ENCODE data around the gene INO80C. TPM values are rescaled to one million over a fixed set of nuclear protein-coding genes. Genes with fewer than 3 reads are reported as not detected.
A peak's percentile ranks its signal among the peaks of the same experiment; 100 is the strongest.

INO80C gene
- total and polyA plus RNA-seq, 5 experiments from 2014 or later, result 18.7 to 29.4 (median 21.1) TPM

GRCh38 chr18:35519148-35519899, 21.6 kb upstream of the INO80C start:
- DNase-seq (no peak), ATAC-seq (no peak)
- no peaks in the 10 kb centered on the region for H3K36me3 Mint-ChIP-seq
- no peak overlapping the region for H3K4me3 Mint-ChIP-seq
- no peaks in the 10 kb centered on the region for H3K9me3 Mint-ChIP-seq
- no peak overlapping the region for H3K27ac Mint-ChIP-seq
- H3K27me3 Mint-ChIP-seq, result peaks cover 1 to 10% (median 3%) of the 10 kb centered on the region in 5 donors
- POLR2A ChIA-PET, result interaction anchor here (0.7 kb wide), 1 partner anchor 389 kb away, joined by 6 read pairs; no protein-coding TSS in a partner anchor
- H3K4me1 Mint-ChIP-seq, result peaks cover 0 to 2% (median 0%) of the 10 kb centered on the region in 4 donors

- no peak overlapping the region for H3K4me3 Mint-ChIP-seq
- DNase-seq, result no peak
- H3K4me1 Mint-ChIP-seq, result no peaks in the 10 kb centered on the region
- H3K9me3 Mint-ChIP-seq, result no peaks in the 10 kb centered on the region
- POLR2A ChIA-PET, result no interaction called here
- H3K36me3 Mint-ChIP-seq, result no peaks in the 10 kb centered on the region
- no peak overlapping the region for H3K27ac Mint-ChIP-seq
- no peaks in the 10 kb centered on the region for H3K27me3 Mint-ChIP-seq
- ATAC-seq, result no peak
These were observed 20.0 kb upstream of the INO80C start for GRCh38 chr18:35517715-35518114.

- Mint-ChIP-seq H3K4me1 (peaks cover 0 to under 1% (median 0%) of the 10 kb centered on the region in 4 donors), H3K9me3 (no peaks in the 10 kb centered on the region), H3K27ac (peak overlapping the region in 1 of 10 donors; percentile 31), H3K36me3 (no peaks in the 10 kb centered on the region), H3K27me3 (no peaks in the 10 kb centered on the region), H3K4me3 (no peak overlapping the region)
- ATAC-seq (no peak), DNase-seq (no peak)
- POLR2A ChIA-PET, result no interaction called here
These were observed 19.0 kb upstream of the INO80C start for GRCh38 chr18:35516789-35517188.

- no peak for ATAC-seq
- DNase-seq, result no peak
- no peak overlapping the region for H3K27ac Mint-ChIP-seq
- H3K27me3 Mint-ChIP-seq, result no peaks in the 10 kb centered on the region
- no peaks in the 10 kb centered on the region for H3K9me3 Mint-ChIP-seq
- no peaks in the 10 kb centered on the region for H3K36me3 Mint-ChIP-seq
- H3K4me1 Mint-ChIP-seq, result peaks cover 0 to 4% (median 0%) of the 10 kb centered on the region in 4 donors
- POLR2A ChIA-PET, result no interaction called here
- H3K4me3 Mint-ChIP-seq, result no peak overlapping the region
These were observed 18.6 kb upstream of the INO80C start for GRCh38 chr18:35516351-35516750.

GRCh38 chr18:35515460-35516130, 17.8 kb upstream of the INO80C start:
- Mint-ChIP-seq H3K27me3 (no peaks in the 10 kb centered on the region), H3K4me1 (peaks cover 0 to 6% (median 0%) of the 10 kb centered on the region in 4 donors), H3K9me3 (no peaks in the 10 kb centered on the region), H3K4me3 (no peak overlapping the region), H3K36me3 (no peaks in the 10 kb centered on the region), H3K27ac (no peak overlapping the region)
- ATAC-seq, result no peak
- POLR2A ChIA-PET, result no interaction called here
- no peak for DNase-seq

GRCh38 chr18:35514752-35515459, 17.1 kb upstream of the INO80C start:
- no peak overlapping the region for H3K27ac Mint-ChIP-seq
- H3K4me1 Mint-ChIP-seq, result peaks cover 0 to 6% (median 0%) of the 10 kb centered on the region in 4 donors
- no peaks in the 10 kb centered on the region for H3K9me3 Mint-ChIP-seq
- DNase-seq, result no peak
- no peaks in the 10 kb centered on the region for H3K27me3 Mint-ChIP-seq
- ATAC-seq, result no peak
- H3K36me3 Mint-ChIP-seq, result no peaks in the 10 kb centered on the region
- no peak overlapping the region for H3K4me3 Mint-ChIP-seq
- POLR2A ChIA-PET, result interaction anchor here (0.8 kb wide), 1 partner anchor 18 kb away, joined by 3 read pairs; the partner anchor contains the start of gene INO80C

GRCh38 chr18:35514283-35514682, 16.5 kb upstream of the INO80C start:
- no peaks in the 10 kb centered on the region for H3K9me3 Mint-ChIP-seq
- DNase-seq (no peak), ATAC-seq (no peak)
- H3K4me3 Mint-ChIP-seq, result no peak overlapping the region
- H3K27ac Mint-ChIP-seq, result no peak overlapping the region
- H3K4me1 Mint-ChIP-seq, result peaks cover 0 to 6% (median 0%) of the 10 kb centered on the region in 4 donors
- H3K36me3 Mint-ChIP-seq, result no peaks in the 10 kb centered on the region
- H3K27me3 Mint-ChIP-seq, result no peaks in the 10 kb centered on the region
- POLR2A ChIA-PET, result interaction anchor here (0.8 kb wide), 1 partner anchor 17 kb away, joined by 3 read pairs; the partner anchor contains the start of gene INO80C

GRCh38 chr18:35513181-35513936, 15.6 kb upstream of the INO80C start:
- no peak overlapping the region for H3K4me3 Mint-ChIP-seq
- ATAC-seq (no peak), DNase-seq (no peak)
- H3K27me3 Mint-ChIP-seq, result no peaks in the 10 kb centered on the region
- peaks cover 0 to 6% (median 0%) of the 10 kb centered on the region in 4 donors for H3K4me1 Mint-ChIP-seq
- H3K9me3 Mint-ChIP-seq, result no peaks in the 10 kb centered on the region
- no peaks in the 10 kb centered on the region for H3K36me3 Mint-ChIP-seq
- no peak overlapping the region for H3K27ac Mint-ChIP-seq
- POLR2A ChIA-PET, result no interaction called here

GRCh38 chr18:35512761-35513160, 15.0 kb upstream of the INO80C start:
- H3K4me1 Mint-ChIP-seq, result peaks cover 0 to 6% (median 0%) of the 10 kb centered on the region in 4 donors
- no peak overlapping the region for H3K27ac Mint-ChIP-seq
- H3K4me3 Mint-ChIP-seq, result no peak overlapping the region
- H3K36me3 Mint-ChIP-seq, result no peaks in the 10 kb centered on the region
- no peak for DNase-seq
- POLR2A ChIA-PET, result no interaction called here
- H3K9me3 Mint-ChIP-seq, result no peaks in the 10 kb centered on the region
- no peak for ATAC-seq
- no peaks in the 10 kb centered on the region for H3K27me3 Mint-ChIP-seq

GRCh38 chr18:35511833-35512232, 14.1 kb upstream of the INO80C start:
- Mint-ChIP-seq H3K27me3 (no peaks in the 10 kb centered on the region), H3K4me1 (peaks cover 0 to 6% (median 0%) of the 10 kb centered on the region in 4 donors), H3K4me3 (no peak overlapping the region), H3K36me3 (no peaks in the 10 kb centered on the region), H3K9me3 (no peaks in the 10 kb centered on the region), H3K27ac (peak overlapping the region in 1 of 10 donors; percentile 16)
- DNase-seq (no peak), ATAC-seq (no peak)
- POLR2A ChIA-PET, result no interaction called here

- DNase-seq (no peak), ATAC-seq (no peak)
- POLR2A ChIA-PET, result no interaction called here
- Mint-ChIP-seq H3K4me1 (peaks cover 0 to 6% (median 0%) of the 10 kb centered on the region in 4 donors), H3K27ac (peak overlapping the region in 1 of 10 donors; percentile 16), H3K27me3 (no peaks in the 10 kb centered on the region), H3K4me3 (no peak overlapping the region), H3K9me3 (no peaks in the 10 kb centered on the region), H3K36me3 (no peaks in the 10 kb centered on the region)
These were observed 13.7 kb upstream of the INO80C start for GRCh38 chr18:35511428-35511827.

GRCh38 chr18:35510076-35510651, 12.4 kb upstream of the INO80C start:
- POLR2A ChIA-PET, result no interaction called here
- no peaks in the 10 kb centered on the region for H3K9me3 Mint-ChIP-seq
- no peak overlapping the region for H3K4me3 Mint-ChIP-seq
- H3K4me1 Mint-ChIP-seq, result peaks cover 0 to 6% (median 0%) of the 10 kb centered on the region in 4 donors
- ATAC-seq (no peak), DNase-seq (no peak)
- H3K36me3 Mint-ChIP-seq, result no peaks in the 10 kb centered on the region
- H3K27me3 Mint-ChIP-seq, result no peaks in the 10 kb centered on the region
- no peak overlapping the region for H3K27ac Mint-ChIP-seq

Data from naive thymus-derived CD8-positive, alpha-beta T cell (primary cell).